GM10248 (cell line): Measurements from ENCODE around the gene DET1.

Source experiments
- CTCF ChIA-PET: fragments of 300-600 bp; sonication (Branson Sonifier 250); formaldehyde crosslinking; extraction: SDS; loops from one replicate; lab custom pipeline; 2021; ENCODE audit warnings: antibody characterized with exemption; lab: Yijun Ruan, JAX
- POLR2A ChIA-PET: fragments of 350-650 bp; sonication (Branson Sonifier 250); formaldehyde crosslinking; extraction: SDS; loops from one replicate; lab custom pipeline; 2020; ENCODE audit warnings: antibody characterized with exemption; lab: Yijun Ruan, JAX
- DNase-seq: peaks from one replicate; pipeline ENCODE4 v3.0.0; 2012; ENCODE audit errors: extremely low spot score
- TF ChIP-seq, protein P1 (sequence below): IDR thresholded peaks from 2 replicates; pipeline ENCODE4 v1.5.1; 2012; ENCODE audit warnings: mild to moderate bottlenecking, low read depth; ENCODE audit errors: extremely low read depth, missing control alignments, control extremely low read depth

Gene DET1

GRCh38 chr15:88504445-88504844 lies 42.0 kb downstream of the DET1 start:
- no peak for DNase-seq
- POLR2A ChIA-PET = no interaction called here
- TF ChIP-seq, protein P1, sequence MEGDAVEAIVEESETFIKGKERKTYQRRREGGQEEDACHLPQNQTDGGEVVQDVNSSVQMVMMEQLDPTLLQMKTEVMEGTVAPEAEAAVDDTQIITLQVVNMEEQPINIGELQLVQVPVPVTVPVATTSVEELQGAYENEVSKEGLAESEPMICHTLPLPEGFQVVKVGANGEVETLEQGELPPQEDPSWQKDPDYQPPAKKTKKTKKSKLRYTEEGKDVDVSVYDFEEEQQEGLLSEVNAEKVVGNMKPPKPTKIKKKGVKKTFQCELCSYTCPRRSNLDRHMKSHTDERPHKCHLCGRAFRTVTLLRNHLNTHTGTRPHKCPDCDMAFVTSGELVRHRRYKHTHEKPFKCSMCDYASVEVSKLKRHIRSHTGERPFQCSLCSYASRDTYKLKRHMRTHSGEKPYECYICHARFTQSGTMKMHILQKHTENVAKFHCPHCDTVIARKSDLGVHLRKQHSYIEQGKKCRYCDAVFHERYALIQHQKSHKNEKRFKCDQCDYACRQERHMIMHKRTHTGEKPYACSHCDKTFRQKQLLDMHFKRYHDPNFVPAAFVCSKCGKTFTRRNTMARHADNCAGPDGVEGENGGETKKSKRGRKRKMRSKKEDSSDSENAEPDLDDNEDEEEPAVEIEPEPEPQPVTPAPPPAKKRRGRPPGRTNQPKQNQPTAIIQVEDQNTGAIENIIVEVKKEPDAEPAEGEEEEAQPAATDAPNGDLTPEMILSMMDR = no peak
- CTCF ChIA-PET = no interaction called here

DNA sequence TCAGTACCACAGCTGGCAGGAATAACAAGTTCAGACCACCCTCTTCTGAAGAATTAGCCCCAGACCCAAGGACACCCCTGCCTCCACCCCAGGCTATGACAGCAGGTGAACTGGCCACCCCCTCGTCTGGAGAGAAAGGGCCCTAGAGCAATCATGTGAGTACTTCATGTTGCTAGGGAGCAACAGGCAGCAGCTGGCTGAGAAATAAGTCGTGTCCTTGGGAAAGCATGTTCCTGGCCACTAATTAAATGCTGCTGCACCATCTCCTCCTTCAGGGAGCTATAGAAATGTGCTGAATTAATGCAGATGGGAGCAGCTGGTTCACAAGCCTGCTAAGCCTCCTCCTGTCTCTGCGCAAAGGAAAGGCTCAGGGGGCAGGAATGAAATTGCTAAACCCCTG lies 47.5 kb downstream of the DET1 start:
- TF ChIP-seq, protein P1 = no peak
- ChIA-PET POLR2A (no interaction called here), CTCF (interaction anchor here (1.1 kb wide), 1 partner anchor 12 kb away, joined by 4 read pairs; no protein-coding TSS in a partner anchor)
- DNase-seq = no peak

- ChIA-PET CTCF (interaction anchor here (1.0 kb wide), 1 partner anchor 46 kb away, joined by 3 read pairs; no protein-coding TSS in a partner anchor), POLR2A (no interaction called here)
- no peak for DNase-seq
- TF ChIP-seq, protein P1 = no peak
These were observed 49.2 kb downstream of the DET1 start for GRCh38 chr15:88497109-88497765.

DNA sequence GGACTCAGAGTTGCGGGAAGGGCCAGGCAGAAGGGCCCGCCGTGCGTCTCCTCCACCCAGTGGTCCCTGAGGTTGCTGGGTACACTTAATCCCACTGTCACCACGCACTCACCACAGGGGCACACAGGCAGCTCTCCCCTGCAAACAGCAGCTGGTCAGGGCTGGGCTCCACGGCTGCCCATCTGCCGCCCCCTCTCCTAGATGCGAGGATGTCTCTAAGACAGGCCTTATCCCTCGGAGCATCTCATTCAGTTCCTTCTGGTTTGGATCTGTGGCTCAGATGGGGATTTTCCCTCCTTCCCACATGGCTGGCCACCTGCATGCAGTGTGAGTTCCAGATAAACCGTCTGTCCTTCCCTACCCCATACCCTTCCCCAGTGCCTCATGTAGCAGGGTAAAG lies 52.6 kb downstream of the DET1 start:
- DNase-seq = no peak
- POLR2A ChIA-PET = no interaction called here
- CTCF ChIA-PET = interaction anchor here (2.2 to 2.6 kb wide), 2 partner anchors 12 to 14 kb away, joined by 7 read pairs; no protein-coding TSS in a partner anchor
- TF ChIP-seq, protein P1 = no peak

GRCh38 chr15:88491158-88491557 lies 55.3 kb downstream of the DET1 start:
- no peak for DNase-seq
- CTCF ChIA-PET = interaction anchor here (0.6 kb wide), 1 partner anchor 17 kb away, joined by 3 read pairs; no protein-coding TSS in a partner anchor
- POLR2A ChIA-PET = no interaction called here
- TF ChIP-seq, protein P1 = no peak

- no peak for DNase-seq
- ChIA-PET POLR2A (no interaction called here), CTCF (interaction anchor here (1.1 to 2.4 kb wide), 4 partner anchors 12 to 27 kb away, joined by 3 to 9 read pairs (median 8); partner anchors contain the start of genes MRPL46 and MRPS11)
- TF ChIP-seq, protein P1 = no peak
These were observed 56.4 kb downstream of the DET1 start for GRCh38 chr15:88490036-88490435.
